Measurements from ENCODE around the gene CCDC148.
"Not testable (repeated sequence)": the region's sequence is repeated elsewhere in the genome, so short reads cannot be mapped to it uniquely, and the experiment has no call there.

CCDC148 gene

DNA sequence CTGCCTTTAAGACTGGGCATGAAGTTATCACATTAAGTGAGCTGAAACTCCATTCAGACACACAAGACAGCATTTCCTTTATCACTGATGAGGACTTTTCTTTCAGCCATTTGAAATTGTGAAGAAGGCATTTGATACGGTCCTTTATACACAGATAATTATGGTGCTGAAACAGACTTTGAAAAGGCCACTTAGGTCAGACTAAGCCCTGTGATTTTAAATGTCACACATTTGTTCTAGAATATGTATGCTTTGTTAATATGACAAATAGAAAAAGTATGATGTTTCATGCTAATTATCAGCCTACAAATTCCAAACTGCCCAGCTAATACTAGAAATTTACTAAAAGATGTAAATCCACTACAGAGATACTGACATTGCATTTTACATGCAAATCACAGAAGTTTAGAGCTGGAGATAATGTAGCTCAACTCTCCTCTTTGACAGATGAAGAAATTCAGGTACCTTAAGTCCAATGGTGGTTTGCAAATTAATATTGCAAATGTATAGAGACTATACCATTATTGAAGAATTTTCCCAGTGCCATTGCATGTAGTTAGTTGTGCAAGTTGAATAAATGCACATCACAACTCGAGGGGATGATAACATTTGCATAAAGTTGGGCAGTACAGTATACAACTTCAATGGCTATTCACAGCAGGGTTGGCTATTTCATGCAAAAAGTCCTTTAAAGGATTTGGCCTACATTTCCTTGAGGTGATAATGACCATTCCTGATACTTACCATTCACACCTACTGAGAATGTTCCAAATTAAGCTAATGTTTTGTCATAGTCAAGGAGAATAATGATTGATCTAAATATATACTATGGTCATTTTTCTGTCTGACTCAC, 179.7 kb downstream of the CCDC148 start:
- DNase-seq = no peak

- DNase-seq = no peak
Measured at GRCh38 chr2:158273791-158274190, 182.8 kb downstream of the CCDC148 start.

- DNase-seq = no peak
Measured at GRCh38 chr2:158270536-158270935, 186.0 kb downstream of the CCDC148 start.

GRCh38 chr2:158269143-158269542, 187.4 kb downstream of the CCDC148 start:
- no peak for DNase-seq

DNA sequence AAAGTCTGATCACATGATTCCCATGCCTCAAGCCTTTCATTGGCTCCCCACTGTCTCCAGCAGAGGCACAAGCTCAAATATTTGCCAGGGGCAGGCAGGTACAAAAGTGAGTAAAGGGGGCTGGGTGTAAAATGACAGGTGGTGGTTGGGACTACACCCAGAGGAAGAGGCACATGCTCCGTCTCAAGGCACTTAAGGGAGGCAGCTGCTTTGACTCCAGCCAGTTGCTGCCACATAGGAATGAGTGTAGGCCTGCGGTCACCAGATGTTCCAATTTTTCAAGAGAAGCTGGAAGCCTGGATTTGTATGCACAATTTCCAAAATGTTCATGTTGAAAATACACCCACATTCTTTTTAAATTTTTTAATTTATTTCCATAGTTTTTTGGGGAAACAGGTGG, 190.4 kb downstream of the CCDC148 start:
- DNase-seq = no peak

- no peak for DNase-seq
Measured at GRCh38 chr2:158255257-158255656, 201.3 kb downstream of the CCDC148 start.

DNA sequence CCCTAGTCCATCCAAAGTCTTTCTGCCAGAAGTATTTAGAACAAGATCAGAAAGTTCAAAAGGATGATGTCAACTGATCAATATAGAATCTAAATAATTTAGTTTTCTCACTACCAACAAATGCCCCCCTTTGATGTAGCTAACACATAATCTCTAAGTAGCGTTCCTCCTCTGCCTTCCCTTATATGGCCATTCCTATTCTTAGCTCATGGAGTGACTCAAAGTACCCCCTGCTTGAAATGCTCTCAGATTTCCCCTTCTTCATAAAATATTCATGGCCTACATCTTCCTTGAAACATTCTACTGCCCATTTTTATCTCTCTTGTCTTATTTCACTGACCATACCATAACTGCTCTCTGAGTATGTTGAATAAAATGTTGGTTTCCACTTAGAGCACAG, 203.4 kb downstream of the CCDC148 start:
- DNase-seq = no peak

- no peak for DNase-seq
Measured at GRCh38 chr2:158251356-158251755, 205.2 kb downstream of the CCDC148 start.

DNA sequence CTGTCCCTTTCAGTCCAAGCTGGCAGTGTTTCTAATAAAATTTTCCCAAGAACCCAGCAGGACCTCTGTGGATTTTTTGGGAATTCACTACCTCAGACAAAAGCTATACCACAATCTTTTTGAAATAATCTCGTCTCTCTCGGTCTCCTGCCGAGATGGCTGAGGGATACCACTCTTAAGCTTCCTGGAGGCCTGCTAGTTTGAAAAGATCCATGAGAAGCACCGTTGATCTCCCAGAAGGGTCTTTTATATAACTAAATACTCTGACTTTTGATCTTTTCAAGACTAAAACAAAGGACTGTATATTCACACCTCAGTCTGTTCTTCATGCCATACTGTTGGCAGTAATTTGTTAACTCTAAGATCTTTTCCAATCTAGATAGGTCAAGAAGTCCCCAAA, 213.2 kb downstream of the CCDC148 start:
- DNase-seq = no peak

DNA sequence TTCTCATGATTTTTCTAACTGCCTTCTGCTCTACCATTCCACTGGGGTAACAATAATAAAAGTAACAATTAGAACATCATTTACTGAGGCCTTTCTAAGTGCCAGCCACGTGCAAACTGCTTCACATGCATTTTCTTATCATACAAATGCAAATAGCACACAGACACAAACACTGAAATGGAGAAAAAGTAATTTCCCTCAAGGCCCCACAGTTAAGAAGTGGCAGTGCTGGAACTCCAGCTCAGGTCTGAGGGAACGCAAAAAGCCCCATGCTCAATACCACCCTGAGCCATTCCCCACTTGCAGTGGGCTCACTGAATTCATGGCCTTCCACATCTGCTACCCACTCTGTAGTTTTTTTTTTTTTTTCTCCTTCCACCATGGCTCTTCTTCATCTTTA, 214.3 kb downstream of the CCDC148 start:
- no peak for DNase-seq

DNA sequence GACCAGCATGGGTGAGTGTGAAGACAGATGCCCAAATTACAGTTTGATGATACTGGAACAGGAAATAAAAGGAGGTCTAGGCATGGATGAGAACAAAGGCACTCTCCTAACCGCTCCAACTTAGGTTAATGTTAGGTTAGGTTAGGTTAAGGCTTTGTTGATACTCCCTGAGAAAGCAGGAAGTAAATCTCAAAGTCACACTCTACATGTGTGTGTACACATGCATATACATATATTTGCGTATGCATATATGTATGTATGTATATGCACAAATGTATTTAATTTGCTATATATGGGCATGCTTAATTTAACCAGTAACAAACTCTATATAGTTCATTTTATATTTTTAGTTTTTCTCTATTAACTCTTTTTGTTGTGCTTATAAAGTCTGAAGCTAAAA, 215.6 kb downstream of the CCDC148 start:
- no peak for DNase-seq

DNA sequence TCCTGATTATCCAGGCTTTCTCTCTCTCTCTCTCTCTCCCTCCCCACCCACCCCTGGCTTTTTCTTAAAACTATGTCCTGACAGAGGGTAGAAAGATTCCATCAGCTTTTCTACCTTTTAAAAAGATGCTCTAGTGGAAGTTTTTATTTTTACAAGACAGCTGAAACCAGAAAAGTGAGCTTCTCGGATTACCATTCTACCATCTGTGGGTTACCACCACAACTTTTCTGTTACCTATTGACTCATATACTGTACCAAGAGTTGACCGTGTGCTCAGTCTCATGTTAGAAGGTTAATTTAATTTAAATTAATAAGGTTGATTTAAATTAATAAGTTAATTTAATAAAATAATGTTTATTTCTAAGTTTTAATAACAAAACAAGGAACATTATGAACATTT, 217.3 kb downstream of the CCDC148 start:
- no peak for DNase-seq

GRCh38 chr2:158234497-158234896, 222.1 kb downstream of the CCDC148 start:
- DNase-seq = no peak

GRCh38 chr2:158232476-158232875, 224.1 kb downstream of the CCDC148 start:
- no peak for DNase-seq

DNA sequence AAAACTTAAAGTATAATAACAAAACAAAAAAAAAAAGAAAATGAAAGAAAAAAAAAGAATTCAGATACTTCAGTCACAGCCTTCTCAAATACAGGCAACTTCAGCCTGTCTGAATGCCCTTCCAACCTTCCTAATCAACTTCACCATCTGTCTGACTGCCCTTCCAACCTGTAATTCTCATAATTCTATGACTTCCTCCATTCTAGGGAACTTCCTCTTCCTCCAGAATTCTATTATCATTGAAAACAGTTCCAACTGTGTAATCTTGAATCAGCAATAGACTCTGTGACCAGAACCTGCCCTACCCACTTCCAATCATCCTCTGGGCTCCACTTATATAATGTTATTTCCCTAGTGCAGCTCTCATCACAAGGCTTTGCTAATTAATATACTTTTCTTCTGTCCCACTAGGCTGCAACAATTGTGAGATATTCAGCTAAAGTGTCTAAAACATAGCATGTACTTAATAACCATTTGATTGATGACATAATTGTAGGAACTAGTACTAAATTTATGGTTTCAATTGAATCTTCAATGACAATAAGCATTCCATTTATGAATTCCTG, 227.5 kb downstream of the CCDC148 start:
- no peak for DNase-seq

- DNase-seq = not testable (repeated sequence)
Measured at GRCh38 chr2:158223066-158223465, 233.5 kb downstream of the CCDC148 start.

- DNase-seq = no peak
Measured at GRCh38 chr2:158221063-158222020, 235.2 kb downstream of the CCDC148 start.

- no peak for DNase-seq
Measured at GRCh38 chr2:158217593-158217992, 239.0 kb downstream of the CCDC148 start.

GRCh38 chr2:158214431-158214830, 242.1 kb downstream of the CCDC148 start:
- DNase-seq = no peak

DNA sequence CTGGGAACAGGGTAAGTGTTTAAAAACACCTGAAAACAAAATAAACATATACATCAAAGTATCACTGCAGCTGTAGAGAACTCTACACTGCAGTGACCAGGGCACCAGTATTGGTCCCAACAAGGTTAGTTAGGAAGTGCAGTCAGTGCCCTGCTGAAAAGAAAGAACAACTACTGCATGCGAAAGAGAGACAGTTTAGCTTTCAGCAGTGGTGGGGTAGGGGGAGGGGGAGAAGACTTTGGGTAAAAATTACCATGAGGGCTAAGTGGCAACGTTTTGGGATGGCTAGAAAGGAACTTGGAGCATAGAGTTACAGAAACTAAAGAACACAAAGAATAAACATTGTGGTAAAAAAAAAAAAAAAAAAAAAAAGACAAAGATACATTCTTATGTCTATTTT, 242.8 kb downstream of the CCDC148 start:
- DNase-seq = no peak

DNA sequence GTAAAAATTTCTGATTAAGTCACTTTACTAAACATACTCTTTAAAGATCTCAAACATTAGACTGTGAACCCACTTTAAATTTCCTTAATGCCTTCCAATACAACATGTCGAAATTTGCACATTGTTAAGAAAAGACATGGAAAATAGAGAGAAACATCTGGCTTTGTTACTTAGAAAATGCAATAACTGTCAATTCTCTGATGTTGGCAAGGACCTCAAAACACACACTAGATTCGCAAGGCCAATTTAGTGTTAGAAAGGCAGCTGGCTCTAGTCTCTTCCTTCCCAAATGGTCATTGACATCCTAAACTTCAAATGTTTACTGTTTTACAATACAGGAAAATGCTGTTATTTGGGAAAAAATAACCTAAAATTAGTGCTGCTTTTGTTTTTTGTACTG, 244.3 kb downstream of the CCDC148 start:
- DNase-seq = no peak

- no peak for DNase-seq
Measured at GRCh38 chr2:158211502-158211901, 245.1 kb downstream of the CCDC148 start.

- no peak for DNase-seq
Measured at GRCh38 chr2:158207354-158207753, 249.2 kb downstream of the CCDC148 start.

Data from C1 segment of cervical spinal cord (tissue), 14 donors.